ENCODE results near the gene SATB1.

SATB1 gene

GRCh38 chr3:18386274-18386890 lies 38.8 kb downstream of the SATB1 start:
- Histone ChIP-seq H3K27me3 (ENCODE audit: insufficient read depth, insufficient read length) (no peaks in the 10 kb centered on the region), H3K9ac (ENCODE audit: insufficient read length, low read depth) (no peak overlapping the region)

GRCh38 chr3:18385706-18386105 lies 39.4 kb downstream of the SATB1 start:
- Histone ChIP-seq H3K27me3 (ENCODE audit: insufficient read depth, insufficient read length) (no peaks in the 10 kb centered on the region), H3K4me1 (ENCODE audit: insufficient read depth, insufficient read length) (no peaks in the 10 kb centered on the region), H3K4me3 (ENCODE audit: insufficient read length, low read depth) (no peak overlapping the region), H3K36me3 (ENCODE audit: insufficient read depth, insufficient read length, low read length) (no peaks in the 10 kb centered on the region), H3K9ac (ENCODE audit: insufficient read length, low read depth) (no peak overlapping the region), H3K9me3 (ENCODE audit: insufficient read depth, low read length) (no peaks in the 10 kb centered on the region)
- DNase-seq (ENCODE audit: low read depth, low spot score), result no peak
- TF ChIP-seq ZNF274 (IDR thresholded peaks at IDR 0.05; ENCODE audit: low read depth, low read length) (no peak), SUZ12 (IDR thresholded peaks at IDR 0.05; ENCODE audit: extremely low read depth, insufficient read depth, insufficient read length) (no peak), YY1 (IDR thresholded peaks at IDR 0.05; ENCODE audit: insufficient read depth, insufficient read length) (no peak)

More at GRCh38 chr3:18386274-18386890, 38.8 kb downstream of the SATB1 start:
- H3K9me3 ChIP-seq (ENCODE audit: insufficient read depth, low read length), result no peaks in the 10 kb centered on the region
- no peak for DNase-seq (ENCODE audit: low read depth, low spot score)
- no peaks in the 10 kb centered on the region for H3K36me3 ChIP-seq (ENCODE audit: insufficient read depth, insufficient read length, low read length)
- no peak for TF ChIP-seq SUZ12 (IDR thresholded peaks at IDR 0.05; ENCODE audit: extremely low read depth, insufficient read depth, insufficient read length)
- TF ChIP-seq ZNF274 (IDR thresholded peaks at IDR 0.05; ENCODE audit: low read depth, low read length), result no peak
- TF ChIP-seq YY1 (IDR thresholded peaks at IDR 0.05; ENCODE audit: insufficient read depth, insufficient read length), result no peak
- H3K4me3 ChIP-seq (ENCODE audit: insufficient read length, low read depth), result no peak overlapping the region
- no peaks in the 10 kb centered on the region for H3K4me1 ChIP-seq (ENCODE audit: insufficient read depth, insufficient read length)

- H3K36me3 ChIP-seq (ENCODE audit: insufficient read depth, insufficient read length, low read length), result no peaks in the 10 kb centered on the region
- no peak overlapping the region for H3K4me3 ChIP-seq (ENCODE audit: insufficient read length, low read depth)
- no peak overlapping the region for H3K9ac ChIP-seq (ENCODE audit: insufficient read length, low read depth)
- H3K27me3 ChIP-seq (ENCODE audit: insufficient read depth, insufficient read length), result no peaks in the 10 kb centered on the region
- TF ChIP-seq SUZ12 (IDR thresholded peaks at IDR 0.05; ENCODE audit: extremely low read depth, insufficient read depth, insufficient read length) (no peak), YY1 (IDR thresholded peaks at IDR 0.05; ENCODE audit: insufficient read depth, insufficient read length) (no peak), ZNF274 (IDR thresholded peaks at IDR 0.05; ENCODE audit: low read depth, low read length) (no peak)
- no peaks in the 10 kb centered on the region for H3K9me3 ChIP-seq (ENCODE audit: insufficient read depth, low read length)
- no peak for DNase-seq (ENCODE audit: low read depth, low spot score)
- H3K4me1 ChIP-seq (ENCODE audit: insufficient read depth, insufficient read length), result no peaks in the 10 kb centered on the region
These were observed 42.3 kb downstream of the SATB1 start for GRCh38 chr3:18382760-18383369.

- no peak for TF ChIP-seq ZNF274 (IDR thresholded peaks at IDR 0.05; ENCODE audit: low read depth, low read length)
- no peaks in the 10 kb centered on the region for H3K4me1 ChIP-seq (ENCODE audit: insufficient read depth, insufficient read length)
- H3K36me3 ChIP-seq (ENCODE audit: insufficient read depth, insufficient read length, low read length), result no peaks in the 10 kb centered on the region
- no peaks in the 10 kb centered on the region for H3K27me3 ChIP-seq (ENCODE audit: insufficient read depth, insufficient read length)
- H3K9me3 ChIP-seq (ENCODE audit: insufficient read depth, low read length), result no peaks in the 10 kb centered on the region
- H3K4me3 ChIP-seq (ENCODE audit: insufficient read length, low read depth), result no peak overlapping the region
- H3K9ac ChIP-seq (ENCODE audit: insufficient read length, low read depth), result no peak overlapping the region
- no peak for DNase-seq (ENCODE audit: low read depth, low spot score)
These were observed 45.5 kb downstream of the SATB1 start for GRCh38 chr3:18379647-18380046.

- no peaks in the 10 kb centered on the region for H3K27me3 ChIP-seq (ENCODE audit: insufficient read depth, insufficient read length)
- H3K9ac ChIP-seq (ENCODE audit: insufficient read length, low read depth), result no peak overlapping the region
- no peaks in the 10 kb centered on the region for H3K9me3 ChIP-seq (ENCODE audit: insufficient read depth, low read length)
- TF ChIP-seq YY1 (IDR thresholded peaks at IDR 0.05; ENCODE audit: insufficient read depth, insufficient read length) (no peak), ZNF274 (IDR thresholded peaks at IDR 0.05; ENCODE audit: low read depth, low read length) (no peak), SUZ12 (IDR thresholded peaks at IDR 0.05; ENCODE audit: extremely low read depth, insufficient read depth, insufficient read length) (no peak)
- H3K4me3 ChIP-seq (ENCODE audit: insufficient read length, low read depth), result no peak overlapping the region
- H3K4me1 ChIP-seq (ENCODE audit: insufficient read depth, insufficient read length), result no peaks in the 10 kb centered on the region
- DNase-seq (ENCODE audit: low read depth, low spot score), result no peak
- no peaks in the 10 kb centered on the region for H3K36me3 ChIP-seq (ENCODE audit: insufficient read depth, insufficient read length, low read length)
These were observed 46.9 kb downstream of the SATB1 start for GRCh38 chr3:18378218-18378617.

GRCh38 chr3:18376682-18377081 lies 48.5 kb downstream of the SATB1 start:
- no peak for DNase-seq (ENCODE audit: low read depth, low spot score)
- Histone ChIP-seq H3K27me3 (ENCODE audit: insufficient read depth, insufficient read length) (no peaks in the 10 kb centered on the region), H3K4me3 (ENCODE audit: insufficient read length, low read depth) (no peak overlapping the region), H3K9me3 (ENCODE audit: insufficient read depth, low read length) (no peaks in the 10 kb centered on the region), H3K4me1 (ENCODE audit: insufficient read depth, insufficient read length) (no peaks in the 10 kb centered on the region), H3K9ac (ENCODE audit: insufficient read length, low read depth) (no peak overlapping the region), H3K36me3 (ENCODE audit: insufficient read depth, insufficient read length, low read length) (no peaks in the 10 kb centered on the region)
- TF ChIP-seq SUZ12 (IDR thresholded peaks at IDR 0.05; ENCODE audit: extremely low read depth, insufficient read depth, insufficient read length) (no peak), YY1 (IDR thresholded peaks at IDR 0.05; ENCODE audit: insufficient read depth, insufficient read length) (no peak)

- H3K36me3 ChIP-seq (ENCODE audit: insufficient read depth, insufficient read length, low read length), result no peaks in the 10 kb centered on the region
- H3K4me3 ChIP-seq (ENCODE audit: insufficient read length, low read depth), result no peak overlapping the region
- no peak for TF ChIP-seq SUZ12 (IDR thresholded peaks at IDR 0.05; ENCODE audit: extremely low read depth, insufficient read depth, insufficient read length)
- TF ChIP-seq YY1 (IDR thresholded peaks at IDR 0.05; ENCODE audit: insufficient read depth, insufficient read length), result no peak
- no peak overlapping the region for H3K9ac ChIP-seq (ENCODE audit: insufficient read length, low read depth)
- H3K9me3 ChIP-seq (ENCODE audit: insufficient read depth, low read length), result no peaks in the 10 kb centered on the region
- H3K27me3 ChIP-seq (ENCODE audit: insufficient read depth, insufficient read length), result no peaks in the 10 kb centered on the region
- no peaks in the 10 kb centered on the region for H3K4me1 ChIP-seq (ENCODE audit: insufficient read depth, insufficient read length)
- DNase-seq (ENCODE audit: low read depth, low spot score), result no peak
These were observed 52.2 kb downstream of the SATB1 start for GRCh38 chr3:18372786-18373405.

Measured in NT2/D1 (cell line).